Activated CD8-positive, alpha-beta memory T cell treated with anti-CD3 and anti-CD28 coated beads for 4 hours (primary cell): Measurements from ENCODE around the gene PLAA.
"Not testable (repeated sequence)": the region's sequence is repeated elsewhere in the genome, so short reads cannot be mapped to it uniquely, and the experiment has no call there.

Source experiments
- DNase-seq, 2 donors: peaks; one replicate each; pipeline ENCODE4 v3.0.0-alpha.2; 2020; ENCODE audit warnings: low read depth in 2 of 2

The PLAA gene

DNA sequence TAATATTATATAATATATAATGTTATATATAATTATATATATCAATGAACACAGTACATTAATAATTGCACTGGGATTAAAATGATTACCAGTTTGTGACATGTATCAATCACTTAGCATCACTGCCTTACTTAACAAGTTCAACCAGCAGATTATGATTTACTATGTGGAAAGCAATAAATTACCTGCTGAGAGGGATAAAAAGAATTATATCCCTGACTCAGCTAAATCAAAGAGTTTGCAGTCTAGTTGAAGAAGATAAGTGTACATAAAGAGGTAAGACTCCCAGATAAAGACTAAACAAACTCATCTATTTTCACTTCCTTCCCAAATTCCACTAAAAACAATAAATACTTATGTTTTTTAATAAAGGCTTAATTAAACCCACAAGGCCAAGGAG lies 11.2 kb downstream of the PLAA start:
- no peak for DNase-seq

DNA sequence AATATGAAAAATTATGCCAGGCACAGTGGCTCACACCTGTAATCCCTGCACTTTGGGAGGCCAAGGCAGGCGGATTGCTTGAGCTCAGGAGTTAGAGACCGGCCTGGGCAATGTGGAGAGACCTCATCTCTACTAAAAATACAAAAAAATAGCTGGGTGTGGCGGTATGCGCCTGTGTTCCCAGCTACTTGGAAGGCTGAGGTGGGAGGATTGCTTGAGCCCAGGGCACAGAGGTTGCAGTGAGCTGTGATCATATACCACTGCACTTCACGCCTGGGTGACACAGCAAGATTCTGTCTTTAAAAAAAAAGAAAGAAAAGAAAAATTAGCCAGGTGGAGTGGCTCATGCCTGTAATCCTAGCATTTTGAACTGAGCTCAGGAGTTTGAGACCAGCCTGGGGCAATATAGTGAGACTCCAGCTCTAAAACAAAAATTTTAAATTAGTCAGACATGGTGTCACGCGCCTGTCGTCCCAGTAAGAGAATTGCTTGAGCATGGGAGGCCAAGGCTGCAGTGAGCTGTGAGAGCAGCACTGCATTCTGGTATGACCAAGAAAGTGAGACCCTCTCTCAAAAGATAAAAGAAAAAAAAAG lies 18.0 kb downstream of the PLAA start:
- no peak for DNase-seq

DNA sequence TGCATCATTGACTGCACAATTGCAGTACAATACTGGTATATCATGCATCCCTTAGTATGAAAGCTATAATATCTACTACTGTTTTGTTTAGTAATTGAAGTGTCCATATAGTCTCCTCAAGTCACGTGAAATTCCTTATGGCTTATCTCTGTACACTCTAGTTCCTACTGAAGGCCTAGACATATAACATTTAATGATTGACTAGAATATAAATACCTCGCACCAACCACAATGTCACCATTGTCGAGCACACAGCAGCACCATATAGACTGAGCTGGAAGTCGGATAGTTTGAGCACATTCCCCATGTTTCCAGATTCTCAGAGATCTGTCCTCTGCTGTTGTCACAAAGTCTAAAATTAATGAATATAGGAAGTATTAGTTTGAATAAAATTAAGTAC lies 21.4 kb downstream of the PLAA start:
- no peak for DNase-seq

DNA sequence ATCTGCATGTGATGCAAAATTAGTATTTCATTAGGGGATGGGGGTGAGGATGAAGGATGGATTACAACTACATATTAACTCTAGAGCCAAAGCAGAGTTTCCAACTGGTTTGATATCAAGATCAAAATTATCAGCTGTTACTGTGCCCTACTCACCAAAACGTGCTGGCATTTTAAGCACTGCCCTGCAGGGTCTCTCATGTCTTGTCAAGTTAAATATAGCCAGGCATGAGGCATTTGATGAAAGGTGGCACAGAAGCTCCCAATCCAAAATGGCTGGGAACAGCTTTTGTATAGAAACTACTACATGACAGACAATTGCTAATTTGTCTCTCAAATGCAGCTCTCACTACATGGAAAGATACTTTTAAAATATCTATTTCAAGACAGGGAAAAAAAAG lies 27.3 kb downstream of the PLAA start:
- no peak for DNase-seq

DNA sequence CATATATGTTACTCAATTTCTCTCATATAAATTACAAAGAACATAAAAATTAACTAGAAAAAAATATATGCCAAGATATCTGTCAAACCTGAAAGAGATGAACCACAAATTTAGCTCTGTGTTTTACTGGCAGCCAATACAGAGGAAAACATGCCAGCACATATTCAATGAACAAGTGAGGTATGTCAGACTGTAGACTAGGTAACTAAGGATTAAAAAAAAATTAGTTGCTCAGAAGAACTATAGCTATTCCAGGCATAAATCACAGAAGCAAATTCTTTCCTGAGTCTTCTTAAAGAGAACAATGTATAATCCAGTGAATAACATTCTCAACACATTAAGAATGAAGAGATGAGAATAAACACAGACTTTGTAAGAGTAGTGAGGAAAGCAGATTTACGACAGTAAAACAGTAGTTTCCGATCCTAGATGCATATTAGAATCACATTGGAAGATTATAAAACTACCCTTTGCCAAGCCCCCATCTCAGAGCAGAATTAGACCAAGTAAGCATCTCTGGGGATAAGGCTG lies 33.8 kb downstream of the PLAA start:
- DNase-seq = no peak

DNA sequence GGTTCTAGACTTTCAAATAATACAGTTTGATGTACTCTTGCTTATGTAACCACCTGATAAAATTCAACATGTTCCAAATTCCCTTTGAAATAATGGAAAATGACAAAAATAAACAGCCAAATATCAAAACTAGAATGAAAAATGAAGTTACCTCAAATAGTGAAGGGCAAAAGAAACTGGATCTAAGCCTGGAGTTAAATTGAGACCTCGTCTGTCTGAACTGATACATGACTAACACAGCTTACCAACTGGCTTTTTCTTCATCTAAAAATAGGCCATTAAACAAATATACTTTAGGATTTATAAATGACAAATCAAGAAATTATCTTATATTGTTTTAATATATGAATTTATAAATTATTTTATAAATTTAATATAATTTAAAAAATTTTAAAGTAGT lies 42.4 kb downstream of the PLAA start:
- no peak for DNase-seq

DNA sequence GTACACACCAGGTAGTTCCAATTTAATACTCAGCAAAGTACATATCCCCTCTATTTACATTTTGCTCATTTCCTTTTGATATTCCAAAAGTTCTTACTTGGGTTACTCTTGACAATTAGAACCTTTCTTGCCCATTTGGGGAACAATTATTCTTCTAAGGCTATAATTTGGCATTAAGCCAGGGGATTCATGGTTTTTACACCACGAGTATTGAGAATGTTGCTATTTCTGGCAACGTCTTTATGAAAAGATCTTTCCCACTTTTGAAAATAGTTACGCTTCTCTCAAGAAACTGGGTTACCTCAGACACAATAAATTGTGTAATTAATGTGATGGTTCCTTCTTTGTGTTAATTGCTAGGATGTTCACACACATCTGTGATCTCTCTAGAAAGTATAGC lies 43.0 kb downstream of the PLAA start:
- no peak for DNase-seq

DNA sequence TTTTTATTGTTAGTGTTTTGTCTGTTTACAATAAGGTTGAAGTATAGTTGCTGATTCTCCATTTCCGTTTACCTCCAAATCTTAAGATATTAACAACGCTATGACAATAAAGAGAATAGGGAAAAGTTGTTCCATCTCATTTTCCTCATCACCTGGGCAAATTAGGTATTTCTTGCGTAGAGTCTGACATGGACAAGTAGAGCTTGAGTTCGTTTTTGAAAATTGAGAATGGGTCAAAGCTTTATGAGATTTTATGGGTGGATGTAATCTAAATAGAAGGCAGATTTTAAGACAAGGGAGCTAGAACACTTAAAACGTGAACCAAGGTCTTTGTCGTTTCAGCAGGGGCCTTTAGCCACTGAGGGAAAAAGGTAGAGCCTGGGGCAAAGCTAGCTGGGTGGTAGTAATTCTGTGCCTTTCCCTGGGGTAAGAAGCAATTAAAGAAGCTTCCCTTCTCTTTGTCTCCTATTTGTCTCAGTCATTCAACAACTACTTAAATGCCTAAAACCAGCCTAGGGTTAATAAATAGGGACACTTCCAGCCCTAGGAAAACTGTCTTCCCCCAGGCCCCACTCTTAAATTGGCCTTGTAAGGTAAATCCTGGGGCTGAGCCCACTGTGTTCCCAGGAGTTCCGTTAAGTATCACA lies 53.9 kb downstream of the PLAA start:
- no peak for DNase-seq

DNA sequence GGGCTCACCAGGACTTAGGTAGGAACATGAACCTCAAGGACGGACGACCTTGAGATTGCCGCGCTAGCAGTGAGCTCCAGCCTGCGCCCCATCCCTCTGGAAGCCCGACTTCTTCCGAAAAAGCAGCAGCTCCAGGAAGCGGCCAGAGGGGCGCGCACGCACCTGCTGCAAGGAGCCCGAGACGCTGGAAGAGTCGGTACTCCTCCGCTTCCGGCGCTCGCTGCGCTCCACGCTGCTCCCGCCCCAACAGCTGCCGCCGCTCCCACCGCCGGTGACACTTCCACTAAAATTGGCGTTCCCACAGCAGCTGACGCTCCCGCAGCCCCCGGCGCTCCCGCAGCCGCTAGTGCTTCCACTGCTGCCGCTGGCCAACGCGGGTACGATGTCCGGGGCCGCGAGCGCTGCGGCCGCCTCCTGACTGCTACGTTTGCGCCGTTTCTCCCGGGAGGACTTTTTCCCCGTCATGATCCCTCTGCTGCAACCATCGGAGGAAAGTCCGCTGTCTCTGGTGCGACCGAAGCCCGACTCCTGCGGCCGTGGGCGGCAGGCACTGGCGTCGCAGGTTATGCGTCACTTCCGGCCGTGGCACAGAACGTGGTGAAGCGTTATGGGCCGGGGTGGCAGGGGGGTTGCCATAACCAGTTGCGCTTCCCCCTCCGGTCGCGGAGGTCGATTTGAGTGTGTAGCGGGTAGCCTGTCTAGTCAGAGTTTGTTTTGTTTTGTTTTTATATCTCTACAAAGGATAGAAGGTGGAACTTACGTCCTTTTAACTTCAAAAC lies 54.6 kb downstream of the PLAA start, which contains the start of gene CAAP1:
CAAP1 (minus strand) TSS at position 552 of the 779 bp plus-strand sequence; CDS start at position 465, 87 bp downstream.
- DNase-seq = peak; percentile 88 to 90

DNA sequence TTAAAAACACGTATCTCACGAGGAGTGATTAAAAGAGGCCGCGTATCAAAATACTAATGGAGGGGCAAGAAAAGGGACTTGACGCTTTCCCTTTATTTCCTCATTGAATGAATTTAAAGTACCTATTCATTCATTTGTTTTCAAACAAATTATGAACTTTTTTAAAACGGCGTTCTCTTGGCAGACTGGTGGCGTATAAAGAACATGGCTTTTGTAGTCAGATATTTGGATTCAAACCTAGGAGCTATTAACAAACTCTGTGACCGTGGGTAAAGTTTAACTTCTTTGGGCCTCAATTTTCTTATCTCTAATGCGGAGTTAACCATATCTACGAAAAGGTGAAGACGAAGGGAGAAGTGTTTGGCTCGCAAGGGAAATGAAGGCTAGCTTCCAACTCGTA lies 55.3 kb downstream of the PLAA start:
- no peak for DNase-seq

DNA sequence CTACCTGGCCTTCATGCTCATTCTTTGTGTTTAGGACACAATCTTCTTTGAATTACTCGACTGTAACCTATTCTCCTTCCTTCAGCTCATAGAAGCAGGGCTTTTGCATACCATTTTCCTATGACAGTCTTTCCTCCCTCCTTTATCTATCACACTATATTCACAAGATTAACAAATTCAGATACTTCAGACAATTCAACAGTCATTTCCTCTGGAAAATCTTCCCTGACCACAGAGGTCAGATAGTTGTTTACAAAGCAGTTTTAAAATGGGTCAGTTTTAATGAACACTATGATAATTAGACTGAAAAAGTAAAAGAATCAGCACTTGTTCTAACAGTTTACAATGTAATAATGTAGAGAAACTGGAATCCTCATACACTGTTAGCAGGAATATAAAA lies 58.8 kb downstream of the PLAA start:
- no peak for DNase-seq

DNA sequence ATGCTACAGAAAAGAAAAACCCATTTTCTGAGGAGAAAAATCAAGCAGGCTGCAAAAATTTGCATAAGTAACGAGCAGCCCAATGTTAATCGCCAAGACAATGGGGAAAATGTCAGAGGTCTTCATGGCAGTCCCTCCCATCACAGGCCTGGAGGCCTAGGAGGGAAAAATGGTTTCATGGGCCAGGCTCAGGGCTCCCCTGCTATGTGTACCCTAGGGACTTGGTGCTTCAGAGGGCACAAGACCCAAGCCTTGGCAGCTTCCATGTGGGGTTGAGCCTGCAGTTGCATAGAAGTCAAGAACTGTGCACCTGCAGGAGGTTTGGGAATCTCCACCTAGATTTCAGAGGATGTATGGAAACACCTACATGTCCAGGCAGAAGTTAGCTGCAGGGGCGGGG lies 64.9 kb downstream of the PLAA start:
- DNase-seq = no peak

DNA sequence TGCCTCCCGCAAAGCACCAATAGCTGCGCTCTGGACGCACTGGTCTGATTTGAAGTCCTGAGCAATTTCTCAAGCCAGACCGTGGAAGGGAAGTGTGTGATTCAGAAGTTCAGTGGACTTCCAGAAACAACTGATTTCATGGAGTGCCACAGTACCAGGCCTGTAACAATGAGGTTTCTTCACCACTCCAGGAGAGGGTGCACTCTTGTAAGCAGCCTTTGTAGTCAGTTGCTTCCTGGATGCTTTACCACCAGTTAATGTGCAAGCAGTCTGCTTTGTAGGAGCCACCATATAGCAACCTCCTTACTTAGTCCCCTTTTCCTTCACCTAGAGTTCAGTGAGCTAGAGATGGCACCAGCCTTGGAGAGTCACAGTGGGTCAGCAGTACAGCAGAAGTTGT lies 66.8 kb downstream of the PLAA start:
- DNase-seq = no peak

DNA sequence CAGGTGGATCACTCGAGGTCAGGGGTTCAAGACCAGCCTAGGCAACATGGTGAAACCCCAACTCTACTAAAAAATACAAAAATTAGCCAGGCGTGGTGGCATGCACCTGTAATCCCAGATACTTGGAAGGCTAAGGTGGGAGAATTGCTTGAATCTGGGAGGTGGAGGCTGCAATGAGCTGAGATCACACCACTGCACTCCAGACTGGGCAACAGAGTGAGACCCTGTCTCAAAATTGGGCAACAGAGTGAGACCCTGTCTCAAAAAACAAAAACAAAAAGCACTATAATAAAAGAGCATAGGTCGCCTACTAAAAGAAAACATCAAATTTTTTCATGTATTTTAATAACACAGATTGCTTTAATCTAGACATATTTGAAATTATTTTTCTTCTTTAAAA lies 71.9 kb downstream of the PLAA start:
- not testable (repeated sequence) for DNase-seq

DNA sequence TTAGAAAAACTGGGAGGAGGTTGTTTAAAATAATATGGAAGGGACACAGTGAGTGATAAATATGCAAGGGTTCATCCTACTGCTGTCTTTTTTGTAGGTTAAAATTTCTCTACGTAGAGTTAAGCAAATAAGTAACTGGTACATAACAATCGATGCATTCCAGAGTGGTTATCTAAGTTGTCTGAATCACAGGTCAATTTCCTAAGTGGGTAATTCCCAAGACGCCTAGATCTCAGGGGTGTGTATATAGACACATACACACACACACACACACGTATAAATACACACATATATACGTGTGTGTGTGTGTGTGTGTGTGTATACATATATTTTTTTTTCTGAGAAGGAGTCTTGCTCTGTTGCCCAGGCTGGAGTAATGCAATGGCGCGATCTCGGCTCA lies 76.8 kb downstream of the PLAA start:
- no peak for DNase-seq

DNA sequence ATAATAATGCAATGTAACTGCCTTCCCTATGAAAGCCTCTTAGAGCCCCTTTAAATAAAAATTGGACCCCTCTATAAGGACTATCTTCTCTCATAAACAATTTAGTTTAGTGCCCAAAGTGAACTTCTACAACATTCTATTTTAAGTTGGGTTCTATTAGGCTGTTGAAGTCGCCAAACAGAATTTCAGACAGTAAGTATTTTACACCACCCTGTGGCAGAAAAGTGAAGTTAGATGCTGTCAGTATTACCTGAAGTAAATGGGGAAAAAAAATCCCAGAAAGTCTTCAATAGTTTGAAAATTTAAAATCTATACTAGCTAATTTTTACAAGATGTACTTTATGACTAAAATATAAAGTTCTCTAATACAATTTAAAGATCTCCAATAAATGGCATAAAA lies 84.0 kb downstream of the PLAA start:
- no peak for DNase-seq

DNA sequence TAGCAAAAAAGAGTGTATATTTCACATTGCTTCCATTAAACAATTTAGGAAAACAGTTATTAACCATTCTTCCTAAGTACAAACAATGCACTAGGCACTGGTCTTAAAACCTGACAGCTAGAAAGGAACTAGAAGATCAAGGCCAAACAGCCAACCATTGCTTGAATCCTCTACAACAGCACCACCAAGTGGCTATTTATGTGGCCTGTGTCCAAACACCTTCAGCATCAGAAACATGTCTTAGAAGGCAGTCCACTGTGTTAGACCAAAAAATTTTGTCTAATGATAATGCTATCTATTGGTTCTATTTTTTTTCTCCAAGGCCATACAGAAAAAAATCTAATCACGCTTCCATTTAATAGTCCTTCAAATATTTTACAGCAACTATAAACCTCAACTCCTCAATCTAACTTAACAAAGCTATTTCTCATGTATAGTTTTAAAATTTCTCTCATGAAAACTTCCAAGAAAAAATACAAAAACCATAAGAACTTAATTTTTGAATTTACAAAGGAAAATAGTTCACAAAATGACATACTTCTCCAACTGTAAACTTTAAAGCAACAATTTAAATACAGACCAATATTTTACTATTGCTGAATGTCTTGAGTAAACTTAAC lies 90.5 kb downstream of the PLAA start:
- DNase-seq = no peak
